ENCODE measurements around the gene RAB17. TPM values are rescaled to one million over a fixed set of nuclear protein-coding genes. Genes with fewer than 3 reads are reported as not detected.

RAB17 gene
- total and polyA plus RNA-seq, 2 experiments from 2014 or later = 58.3 to 99.1 TPM

DNA sequence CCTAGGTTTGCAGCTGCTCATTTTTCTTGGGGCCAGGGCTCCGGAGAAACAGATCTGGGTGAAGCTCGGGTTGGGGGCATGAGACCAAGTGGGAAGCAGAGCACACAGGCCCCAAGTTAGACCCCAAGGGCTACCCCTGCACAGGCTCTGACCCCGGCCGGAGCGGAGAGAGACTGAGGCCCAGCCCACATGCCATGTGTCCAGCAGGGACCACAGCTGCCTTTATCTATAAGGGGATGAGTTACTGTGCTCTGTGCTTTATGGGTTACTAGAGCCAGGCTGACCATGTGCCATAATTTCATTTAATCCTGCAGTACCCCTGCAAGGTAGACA is 54.5 kb downstream of the RAB17 start:
- no peak overlapping the region for H3K27ac ChIP-seq
- no peak overlapping the region for H3K4me3 ChIP-seq
- DNase-seq (ENCODE audit: low spot score) = no peak
- H3K4me2 ChIP-seq = no peak overlapping the region
- no peak for TF ChIP-seq EZH2phosphoT487 (IDR thresholded peaks at IDR 0.05; ENCODE audit: low read depth, severe bottlenecking, unreplicated experiment)
- H3K9me3 ChIP-seq (ENCODE audit: low read depth) = no peaks in the 10 kb centered on the region
- no peaks in the 10 kb centered on the region for H4K20me1 ChIP-seq (ENCODE audit: insufficient read depth, poor library complexity, severe bottlenecking)
- H3K36me3 ChIP-seq (replicated peaks; ENCODE audit: insufficient read depth, low read depth) = no peaks in the 10 kb centered on the region
- H2AFZ ChIP-seq = no peak overlapping the region
- no peaks in the 10 kb centered on the region for H3K9me2 ChIP-seq (replicated peaks; ENCODE audit: insufficient read depth)
- 82% methylated on average over 5 of the region's 5 CpGs for WGBS (ENCODE audit: low lambda C conversion rate, missing lambda C conversion rate)
- no peaks in the 10 kb centered on the region for H3K79me2 ChIP-seq
- H3K27me3 ChIP-seq = no peaks in the 10 kb centered on the region
- peaks cover 4% of the 10 kb centered on the region for H3K4me1 ChIP-seq (ENCODE audit: insufficient read depth)

- Histone ChIP-seq H3K9me3 (ENCODE audit: low read depth) (no peaks in the 10 kb centered on the region), H3K27me3 (no peaks in the 10 kb centered on the region), H4K20me1 (ENCODE audit: insufficient read depth, poor library complexity, severe bottlenecking) (no peaks in the 10 kb centered on the region), H3K4me2 (no peak overlapping the region), H3K4me1 (ENCODE audit: insufficient read depth) (no peaks in the 10 kb centered on the region), H2AFZ (no peak overlapping the region), H3K9me2 (replicated peaks; ENCODE audit: insufficient read depth) (no peaks in the 10 kb centered on the region), H3K36me3 (replicated peaks; ENCODE audit: insufficient read depth, low read depth) (no peaks in the 10 kb centered on the region), H3K79me2 (no peaks in the 10 kb centered on the region), H3K4me3 (no peak overlapping the region), H3K27ac (no peak overlapping the region)
- WGBS (ENCODE audit: low lambda C conversion rate, missing lambda C conversion rate) = 76% methylated on average over 8 of the region's 8 CpGs
- DNase-seq (ENCODE audit: low spot score) = no peak
- TF ChIP-seq, protein P1, sequence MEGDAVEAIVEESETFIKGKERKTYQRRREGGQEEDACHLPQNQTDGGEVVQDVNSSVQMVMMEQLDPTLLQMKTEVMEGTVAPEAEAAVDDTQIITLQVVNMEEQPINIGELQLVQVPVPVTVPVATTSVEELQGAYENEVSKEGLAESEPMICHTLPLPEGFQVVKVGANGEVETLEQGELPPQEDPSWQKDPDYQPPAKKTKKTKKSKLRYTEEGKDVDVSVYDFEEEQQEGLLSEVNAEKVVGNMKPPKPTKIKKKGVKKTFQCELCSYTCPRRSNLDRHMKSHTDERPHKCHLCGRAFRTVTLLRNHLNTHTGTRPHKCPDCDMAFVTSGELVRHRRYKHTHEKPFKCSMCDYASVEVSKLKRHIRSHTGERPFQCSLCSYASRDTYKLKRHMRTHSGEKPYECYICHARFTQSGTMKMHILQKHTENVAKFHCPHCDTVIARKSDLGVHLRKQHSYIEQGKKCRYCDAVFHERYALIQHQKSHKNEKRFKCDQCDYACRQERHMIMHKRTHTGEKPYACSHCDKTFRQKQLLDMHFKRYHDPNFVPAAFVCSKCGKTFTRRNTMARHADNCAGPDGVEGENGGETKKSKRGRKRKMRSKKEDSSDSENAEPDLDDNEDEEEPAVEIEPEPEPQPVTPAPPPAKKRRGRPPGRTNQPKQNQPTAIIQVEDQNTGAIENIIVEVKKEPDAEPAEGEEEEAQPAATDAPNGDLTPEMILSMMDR (IDR thresholded peaks at IDR 0.05; ENCODE audit: poor library complexity) = no peak
- TF ChIP-seq EZH2phosphoT487 (IDR thresholded peaks at IDR 0.05; ENCODE audit: low read depth, severe bottlenecking, unreplicated experiment) = no peak
- TF ChIP-seq EZH2 (IDR thresholded peaks at IDR 0.05; ENCODE audit: borderline replicate concordance) = no peak
Measured at GRCh38 chr2:237535385-237536082, 55.0 kb downstream of the RAB17 start.

DNA sequence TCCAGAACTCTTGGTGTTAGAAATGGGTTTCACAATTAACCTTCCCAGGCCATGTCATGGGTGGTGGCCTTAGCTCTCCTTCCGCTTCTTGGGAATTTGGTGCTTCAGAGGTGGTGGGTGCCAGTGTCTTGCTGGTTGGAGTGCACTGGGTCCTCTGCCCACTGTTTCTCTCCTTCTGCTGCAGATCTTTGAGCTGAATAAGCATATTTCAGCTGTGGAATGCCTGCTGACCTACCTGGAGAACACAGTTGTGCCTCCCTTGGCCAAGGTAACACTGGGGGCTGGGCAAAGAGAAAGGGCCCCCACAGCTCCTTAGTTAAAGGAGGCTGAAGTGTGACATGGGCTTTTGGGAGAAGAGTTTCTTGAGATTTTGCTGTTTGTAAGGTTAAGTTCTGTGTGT is 56.2 kb downstream of the RAB17 start:
- Histone ChIP-seq H3K4me1 (ENCODE audit: insufficient read depth) (no peaks in the 10 kb centered on the region), H2AFZ (no peak overlapping the region), H3K79me2 (no peaks in the 10 kb centered on the region), H3K9me2 (replicated peaks; ENCODE audit: insufficient read depth) (no peaks in the 10 kb centered on the region), H3K27ac (no peak overlapping the region), H3K27me3 (no peaks in the 10 kb centered on the region), H3K4me3 (no peak overlapping the region), H3K9me3 (ENCODE audit: low read depth) (no peaks in the 10 kb centered on the region), H3K36me3 (replicated peaks; ENCODE audit: insufficient read depth, low read depth) (no peaks in the 10 kb centered on the region), H4K20me1 (ENCODE audit: insufficient read depth, poor library complexity, severe bottlenecking) (no peaks in the 10 kb centered on the region), H3K4me2 (no peak overlapping the region)
- no peak for DNase-seq (ENCODE audit: low spot score)
- TF ChIP-seq, protein P1 (IDR thresholded peaks at IDR 0.05; ENCODE audit: poor library complexity) = no peak
- no peak for TF ChIP-seq EZH2phosphoT487 (IDR thresholded peaks at IDR 0.05; ENCODE audit: low read depth, severe bottlenecking, unreplicated experiment)
- TF ChIP-seq EZH2 (IDR thresholded peaks at IDR 0.05; ENCODE audit: borderline replicate concordance) = no peak
- 100% methylated on average over 1 of the region's 1 CpG for WGBS (ENCODE audit: low lambda C conversion rate, missing lambda C conversion rate)

DNA sequence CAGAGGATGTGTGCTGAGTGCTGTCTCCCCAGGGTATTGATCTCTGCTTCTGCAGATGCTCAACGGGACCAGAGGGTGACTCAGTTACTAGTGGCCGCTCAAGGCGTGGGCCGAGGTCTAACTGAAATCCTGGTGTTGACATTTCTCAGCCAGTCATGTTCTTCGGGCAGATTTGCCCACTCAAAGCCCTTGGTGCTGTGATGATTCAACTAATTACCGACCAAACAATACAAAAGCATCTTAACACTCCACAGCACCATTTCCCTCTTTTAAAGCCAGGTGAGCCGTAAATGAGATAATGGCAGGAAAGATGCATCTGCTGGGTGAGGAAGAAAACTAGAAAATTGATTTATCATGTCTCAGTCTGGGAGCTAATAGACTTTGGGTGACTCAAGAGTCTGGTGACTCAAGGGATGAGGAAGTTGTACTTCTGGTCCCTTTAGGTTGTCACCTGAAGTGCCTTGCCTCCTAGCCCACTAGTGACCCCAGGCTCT is 56.8 kb downstream of the RAB17 start:
- H3K36me3 ChIP-seq (replicated peaks; ENCODE audit: insufficient read depth, low read depth) = no peaks in the 10 kb centered on the region
- H3K4me3 ChIP-seq = no peak overlapping the region
- no peak for DNase-seq (ENCODE audit: low spot score)
- no peaks in the 10 kb centered on the region for H3K79me2 ChIP-seq
- TF ChIP-seq EZH2phosphoT487 (IDR thresholded peaks at IDR 0.05; ENCODE audit: low read depth, severe bottlenecking, unreplicated experiment) = no peak
- no peak for TF ChIP-seq EZH2 (IDR thresholded peaks at IDR 0.05; ENCODE audit: borderline replicate concordance)
- TF ChIP-seq, protein P1 (IDR thresholded peaks at IDR 0.05; ENCODE audit: poor library complexity) = no peak
- 68% methylated on average over 7 of the region's 7 CpGs for WGBS (ENCODE audit: low lambda C conversion rate, missing lambda C conversion rate)
- no peak overlapping the region for H3K27ac ChIP-seq
- H3K4me1 ChIP-seq (ENCODE audit: insufficient read depth) = no peaks in the 10 kb centered on the region
- no peak overlapping the region for H2AFZ ChIP-seq
- H3K9me3 ChIP-seq (ENCODE audit: low read depth) = no peaks in the 10 kb centered on the region
- H3K27me3 ChIP-seq = no peaks in the 10 kb centered on the region
- no peaks in the 10 kb centered on the region for H3K9me2 ChIP-seq (replicated peaks; ENCODE audit: insufficient read depth)
- H3K4me2 ChIP-seq = no peak overlapping the region
- no peaks in the 10 kb centered on the region for H4K20me1 ChIP-seq (ENCODE audit: insufficient read depth, poor library complexity, severe bottlenecking)

Measured in hepatocyte (in vitro differentiated cells).